ENCODE results near the gene UBALD1. TPM values are rescaled to one million over a fixed set of nuclear protein-coding genes. Genes with fewer than 3 reads are reported as not detected.

Gene UBALD1
- total RNA-seq, 4 donors from 2014 or later: 5.9 to 24.0 (median 14.3) TPM

- no peaks in the 10 kb centered on the region for H3K9me3 ChIP-seq
- no peaks in the 10 kb centered on the region for H3K36me3 ChIP-seq
- no peaks in the 10 kb centered on the region for H3K27me3 ChIP-seq
- WGBS, 2 donors (ENCODE audit: low coverage in 1 of 2): no CpG with 5 or more reads among the region's 80 CpGs
- H3K4me1 ChIP-seq: peaks cover 0 to 45% (median 17%) of the 10 kb centered on the region in 3 donors
- peak overlapping the region; percentile 81 to 98 (median 96) for H3K27ac ChIP-seq
- peak overlapping the region; percentile 68 for H3K4me3 ChIP-seq
- TF ChIP-seq EP300 (IDR thresholded peaks at IDR 0.05) (no peak), POLR2AphosphoS5 (IDR thresholded peaks at IDR 0.05) (peak; percentile 75), POLR2A (IDR thresholded peaks at IDR 0.05) (peak; percentile 95 to 97), CTCF (IDR thresholded peaks at IDR 0.05) (no peak)
- peak; percentile 54 for ATAC-seq
Measured at GRCh38 chr16:4624827-4625559, 10.3 kb upstream of the UBALD1 start.

GRCh38 chr16:4624015-4624826 lies 9.5 kb upstream of the UBALD1 start, which contains the start of gene MGRN1:
Gene MGRN1, plus strand, starts transcription at chr16:4624826. Its CDS starts 135 bp downstream, at chr16:4624961.
- Histone ChIP-seq H3K36me3 (no peaks in the 10 kb centered on the region), H3K9me3 (no peaks in the 10 kb centered on the region), H3K4me3 (peak within 1 kb of the TSS; percentile 68), H3K27me3 (no peaks in the 10 kb centered on the region), H3K4me1 (peaks cover 0 to 44% (median 17%) of the 10 kb centered on the region in 3 donors), H3K27ac (peak within 1 kb of the TSS; percentile 81 to 98 (median 96))
- TF ChIP-seq CTCF (IDR thresholded peaks at IDR 0.05) (peak in 3 of 4 experiments; percentile 81 to 91 (median 89)), POLR2AphosphoS5 (IDR thresholded peaks at IDR 0.05) (no peak)
- WGBS, 2 donors (ENCODE audit: low coverage in 1 of 2): 21 to 100% methylated on average over 1 to 8 of the region's 42 CpGs
- peak; percentile 99 for ATAC-seq

- ATAC-seq: no peak
- 70 to 84% methylated on average over 6 to 7 of the region's 7 CpGs for WGBS, 2 donors (ENCODE audit: low coverage in 1 of 2)
Measured at GRCh38 chr16:4623593-4623992, 8.9 kb upstream of the UBALD1 start.

GRCh38 chr16:4618645-4619418 lies 4.1 kb upstream of the UBALD1 start:
- TF ChIP-seq CTCF (IDR thresholded peaks at IDR 0.05) (no peak), POLR2AphosphoS5 (IDR thresholded peaks at IDR 0.05) (no peak), EP300 (IDR thresholded peaks at IDR 0.05) (no peak), POLR2A (IDR thresholded peaks at IDR 0.05) (no peak)
- Histone ChIP-seq H3K27me3 (no peaks in the 10 kb centered on the region), H3K4me3 (no peak overlapping the region), H3K36me3 (no peaks in the 10 kb centered on the region), H3K27ac (peak overlapping the region in 1 of 4 donors; percentile 99), H3K9me3 (no peaks in the 10 kb centered on the region), H3K4me1 (peaks cover 0 to 44% (median 17%) of the 10 kb centered on the region in 3 donors)
- no peak for ATAC-seq
- 90 to 92% methylated on average over 3 to 5 of the region's 8 CpGs for WGBS, 2 donors (ENCODE audit: low coverage in 1 of 2)

More at GRCh38 chr16:4623593-4623992, 8.9 kb upstream of the UBALD1 start:
- H3K36me3 ChIP-seq: no peaks in the 10 kb centered on the region
- peak overlapping the region in 1 of 4 donors; percentile 93 for H3K27ac ChIP-seq
- no peaks in the 10 kb centered on the region for H3K27me3 ChIP-seq
- no peak for TF ChIP-seq CTCF (IDR thresholded peaks at IDR 0.05)
- no peak for TF ChIP-seq POLR2A (IDR thresholded peaks at IDR 0.05)
- TF ChIP-seq POLR2AphosphoS5 (IDR thresholded peaks at IDR 0.05): no peak
- TF ChIP-seq EP300 (IDR thresholded peaks at IDR 0.05): no peak
- H3K4me3 ChIP-seq: peak overlapping the region in 1 of 2 donors; percentile 68
- H3K4me1 ChIP-seq: peaks cover 0 to 44% (median 17%) of the 10 kb centered on the region in 3 donors
- H3K9me3 ChIP-seq: no peaks in the 10 kb centered on the region

Data from gastroesophageal sphincter (tissue), 4 donors.